MCF 10A (cell line): ENCODE data around the gene ZNF532. TPM values are rescaled to one million over a fixed set of nuclear protein-coding genes. Genes with fewer than 3 reads are reported as not detected.

Experiments
- BruUV-seq: library from RNA; stranded (reverse); fragments of 400-500 nt; replicated peaks from 2 replicates; lab custom pipeline; 2021; lab: Mats Ljungman, UMichigan
- CTCF ChIA-PET: fragments of 300-600 bp; sonication (Branson Sonifier 250); formaldehyde crosslinking; extraction: SDS; loops from one replicate; lab custom pipeline; 2021; ENCODE audit warnings: antibody characterized with exemption, inconsistent platforms; lab: Yijun Ruan, JAX
- POLR2A ChIA-PET: fragments of 300-600, 350-650 bp; sonication (Branson Sonifier 250); formaldehyde crosslinking; extraction: SDS; loops from one replicate; lab custom pipeline; 2020; ENCODE audit warnings: antibody characterized with exemption, inconsistent platforms; lab: Yijun Ruan, JAX
- DNase-seq: peaks from one replicate; pipeline ENCODE4 v3.0.0-alpha.2; 2018; ENCODE audit not compliant: unreplicated experiment
- H3K27ac Mint-ChIP-seq: one replicate; pipeline ENCODE4 v1.8.0; 2022; ENCODE audit warnings: mild to moderate bottlenecking, low read depth, mixed read lengths; ENCODE audit not compliant: unreplicated experiment
- H3K27me3 Mint-ChIP-seq: one replicate; pipeline ENCODE4 v1.8.0; 2022; ENCODE audit warnings: mixed read lengths; ENCODE audit not compliant: insufficient read depth, unreplicated experiment
- H3K36me3 Mint-ChIP-seq: one replicate; pipeline ENCODE4 v1.8.0; 2022; ENCODE audit warnings: mild to moderate bottlenecking, moderate library complexity, mixed read lengths; ENCODE audit not compliant: insufficient read depth, unreplicated experiment
- H3K4me1 Mint-ChIP-seq: one replicate; pipeline ENCODE4 v1.8.0; 2022; ENCODE audit warnings: mixed read lengths; ENCODE audit not compliant: insufficient read depth, unreplicated experiment
- H3K4me3 Mint-ChIP-seq: one replicate; pipeline ENCODE4 v1.8.0; 2022; ENCODE audit warnings: mild to moderate bottlenecking, moderate library complexity, mixed read lengths; ENCODE audit not compliant: unreplicated experiment
- H3K9me3 Mint-ChIP-seq: one replicate; pipeline ENCODE4 v1.8.0; 2022; ENCODE audit warnings: mixed read lengths; ENCODE audit not compliant: unreplicated experiment
- CTCF ChIP-seq: fragments of 200-600 bp; IDR thresholded peaks from one replicate; pipeline ENCODE4 v1.8.0; 2022; ENCODE audit warnings: antibody characterized with exemption, mild to moderate bottlenecking; ENCODE audit not compliant: unreplicated experiment
- intact Hi-C: fragments of 100-400 bp; cut with micrococcal nuclease; formaldehyde crosslinking; loops from 2 replicates; pipeline ENCODE4 v1.14.1; 2022
- total RNA-seq: library from RNA; stranded (reverse); gene quantifications from 2 replicates; pipeline ENCODE4 v1.2.3, GENCODE V29; 2022

ZNF532 gene
- total RNA-seq, 1 experiment from 2014 or later: 64.1 TPM

GRCh38 chr18:59026831-59027410 is 162.2 kb downstream of the ZNF532 start:
- no TSS peak for BruUV-seq
- DNase-seq: no peak
- Mint-ChIP-seq H3K9me3 (no peaks in the 10 kb centered on the region), H3K4me1 (no peaks in the 10 kb centered on the region), H3K36me3 (no peaks in the 10 kb centered on the region), H3K4me3 (no peak overlapping the region), H3K27me3 (no peaks in the 10 kb centered on the region), H3K27ac (no peak overlapping the region)
- no peak for TF ChIP-seq CTCF
- ChIA-PET CTCF (no interaction called here), POLR2A (no interaction called here)
- intact Hi-C loops: no loop called here

- H3K27ac Mint-ChIP-seq: no peak overlapping the region
- CTCF ChIA-PET: interaction anchor here (0.9 kb wide), 1 partner anchor 41 kb away, joined by 3 read pairs; no protein-coding TSS in a partner anchor
- H3K9me3 Mint-ChIP-seq: no peaks in the 10 kb centered on the region
- POLR2A ChIA-PET: interaction anchor here (1.5 kb wide), 1 partner anchor 9 kb away, joined by 3 read pairs; no protein-coding TSS in a partner anchor
- H3K27me3 Mint-ChIP-seq: no peaks in the 10 kb centered on the region
- no peak overlapping the region for H3K4me3 Mint-ChIP-seq
- no peak for TF ChIP-seq CTCF
- no peak for DNase-seq
- intact Hi-C loops: no loop called here
- BruUV-seq: no TSS peak
- no peaks in the 10 kb centered on the region for H3K4me1 Mint-ChIP-seq
- H3K36me3 Mint-ChIP-seq: no peaks in the 10 kb centered on the region
Measured at GRCh38 chr18:59029663-59030429, 165.2 kb downstream of the ZNF532 start.

- BruUV-seq: no TSS peak
Measured at GRCh38 chr18:59032308-59032707, 167.6 kb downstream of the ZNF532 start.

More at GRCh38 chr18:59032308-59032707, 167.6 kb downstream of the ZNF532 start:
- H3K4me3 Mint-ChIP-seq: no peak overlapping the region
- no peaks in the 10 kb centered on the region for H3K4me1 Mint-ChIP-seq
- no peaks in the 10 kb centered on the region for H3K36me3 Mint-ChIP-seq
- no peak for DNase-seq
- ChIA-PET POLR2A (interaction anchor here (0.6 kb wide), 1 partner anchor 16 kb away, joined by 3 read pairs; no protein-coding TSS in a partner anchor), CTCF (no interaction called here)
- H3K27me3 Mint-ChIP-seq: no peaks in the 10 kb centered on the region
- intact Hi-C loops: no loop called here
- no peak for TF ChIP-seq CTCF
- no peaks in the 10 kb centered on the region for H3K9me3 Mint-ChIP-seq
- H3K27ac Mint-ChIP-seq: no peak overlapping the region
